HFFc6 (cell line): ENCODE results near the gene LAMA2. TPM values are rescaled to one million over a fixed set of nuclear protein-coding genes. Genes with fewer than 3 reads are reported as not detected.

Source experiments
- DNase-seq: peaks from one replicate; pipeline ENCODE4 v3.0.0-alpha.2; 2018
- H3K27ac Mint-ChIP-seq: 2 replicates; pipeline ENCODE4 v1.8.0; 2020; ENCODE audit warnings: mild to moderate bottlenecking, mixed read lengths
- H3K27me3 Mint-ChIP-seq: 2 replicates; pipeline ENCODE4 v1.8.0; 2021; ENCODE audit warnings: mild to moderate bottlenecking, moderate library complexity, mixed read lengths; ENCODE audit not compliant: insufficient read depth
- H3K36me3 Mint-ChIP-seq: 2 replicates; pipeline ENCODE4 v1.8.0; 2021; ENCODE audit warnings: low read depth, mixed read lengths
- H3K4me1 Mint-ChIP-seq: 2 replicates; pipeline ENCODE4 v1.8.0; 2020; ENCODE audit warnings: low read depth, mixed read lengths
- H3K4me3 Mint-ChIP-seq: 2 replicates; pipeline ENCODE4 v1.8.0; 2020; ENCODE audit warnings: mild to moderate bottlenecking, moderate library complexity, mixed read lengths
- H3K9me3 Mint-ChIP-seq: 2 replicates; pipeline ENCODE4 v1.8.0; 2020; ENCODE audit warnings: mild to moderate bottlenecking, mixed read lengths
- CTCF ChIP-seq: fragments of 200-600 bp; sonication (generic); IDR thresholded peaks from 2 replicates; pipeline ENCODE4 v1.5.0; 2021; ENCODE audit warnings: antibody characterized with exemption, mild to moderate bottlenecking
- total RNA-seq, 6 experiments: library from RNA; stranded (reverse); fragmentation: NEBNext Ultra II Directional; extraction: Animal tissue kit (Norgen Biotek cat#: 25700); gene quantifications; 2 replicates in 1 of 6; 3 replicates in 5 of 6; pipeline ENCODE4 v1.2.3, GENCODE V29; 2021

The LAMA2 gene
- total RNA-seq, 6 experiments from 2014 or later = 8.2 to 14.3 (median 10.5) TPM

- no peak for TF ChIP-seq CTCF
Observed at GRCh38 chr6:129507846-129508245, 624.9 kb downstream of the LAMA2 start.

GRCh38 chr6:129508477-129509145 is 625.7 kb downstream of the LAMA2 start:
- Mint-ChIP-seq H3K27me3 (no peaks in the 10 kb centered on the region), H3K4me1 (peaks cover 39% of the 10 kb centered on the region), H3K36me3 (peaks cover 42% of the 10 kb centered on the region), H3K9me3 (no peaks in the 10 kb centered on the region), H3K4me3 (no peak overlapping the region), H3K27ac (no peak overlapping the region)
- DNase-seq = no peak
- TF ChIP-seq CTCF = no peak

More at GRCh38 chr6:129507846-129508245, 624.9 kb downstream of the LAMA2 start:
- H3K27ac Mint-ChIP-seq = no peak overlapping the region
- no peaks in the 10 kb centered on the region for H3K9me3 Mint-ChIP-seq
- H3K27me3 Mint-ChIP-seq = no peaks in the 10 kb centered on the region
- no peak overlapping the region for H3K4me3 Mint-ChIP-seq
- DNase-seq = no peak
- H3K4me1 Mint-ChIP-seq = peaks cover 35% of the 10 kb centered on the region
- peaks cover 36% of the 10 kb centered on the region for H3K36me3 Mint-ChIP-seq

- Mint-ChIP-seq H3K9me3 (no peaks in the 10 kb centered on the region), H3K36me3 (peaks cover 46% of the 10 kb centered on the region), H3K4me3 (peak overlapping the region; percentile 40), H3K27me3 (peaks cover 1% of the 10 kb centered on the region; the same call in 1 of the 2 replicates), H3K27ac (peak overlapping the region; percentile 70), H3K4me1 (peaks cover 50% of the 10 kb centered on the region)
- DNase-seq = no peak
- TF ChIP-seq CTCF = no peak
Observed at GRCh38 chr6:129510950-129511349, 628.0 kb downstream of the LAMA2 start.

GRCh38 chr6:129513471-129513870 is 630.5 kb downstream of the LAMA2 start:
- Mint-ChIP-seq H3K9me3 (no peaks in the 10 kb centered on the region), H3K36me3 (peaks cover 44% of the 10 kb centered on the region), H3K4me1 (peaks cover 50% of the 10 kb centered on the region), H3K4me3 (no peak overlapping the region), H3K27me3 (peaks cover 3% of the 10 kb centered on the region; the same call in 1 of the 2 replicates), H3K27ac (0 out of 2 replicates have a peak overlapping the region, but pooled peaks have one; percentile 3)
- no peak for TF ChIP-seq CTCF
- DNase-seq = no peak

- H3K36me3 Mint-ChIP-seq = peaks cover 34% of the 10 kb centered on the region
- DNase-seq = no peak
- no peak for TF ChIP-seq CTCF
- no peaks in the 10 kb centered on the region for H3K9me3 Mint-ChIP-seq
- H3K27me3 Mint-ChIP-seq = peaks cover 3% of the 10 kb centered on the region; the same call in 1 of the 2 replicates
- H3K4me1 Mint-ChIP-seq = peaks cover 40% of the 10 kb centered on the region
- H3K27ac Mint-ChIP-seq = no peak overlapping the region
- no peak overlapping the region for H3K4me3 Mint-ChIP-seq
Observed at GRCh38 chr6:129515004-129515403, 632.1 kb downstream of the LAMA2 start.
